ENCODE data around the gene SPTBN1.

SPTBN1 gene

GRCh38 chr2:54598347-54599325, 142.5 kb downstream of the SPTBN1 start:
- CTCF ChIA-PET, result no interaction called here
- TF ChIP-seq ARNT (IDR thresholded peaks at IDR 0.05), result no peak
- no peak for TF ChIP-seq SP1 (IDR thresholded peaks at IDR 0.05)
- no peak for TF ChIP-seq CTBP1 (IDR thresholded peaks at IDR 0.05; ENCODE audit: borderline replicate concordance)
- TF ChIP-seq PKNOX1 (IDR thresholded peaks at IDR 0.05), result no peak
- no peak for TF ChIP-seq ELF4 (IDR thresholded peaks at IDR 0.05)
- TF ChIP-seq LEF1 (IDR thresholded peaks at IDR 0.05; ENCODE audit: borderline replicate concordance), result no peak
- POLR2A ChIA-PET, result no interaction called here
- DNase-seq (ENCODE audit: extremely low spot score), result no peak

DNA sequence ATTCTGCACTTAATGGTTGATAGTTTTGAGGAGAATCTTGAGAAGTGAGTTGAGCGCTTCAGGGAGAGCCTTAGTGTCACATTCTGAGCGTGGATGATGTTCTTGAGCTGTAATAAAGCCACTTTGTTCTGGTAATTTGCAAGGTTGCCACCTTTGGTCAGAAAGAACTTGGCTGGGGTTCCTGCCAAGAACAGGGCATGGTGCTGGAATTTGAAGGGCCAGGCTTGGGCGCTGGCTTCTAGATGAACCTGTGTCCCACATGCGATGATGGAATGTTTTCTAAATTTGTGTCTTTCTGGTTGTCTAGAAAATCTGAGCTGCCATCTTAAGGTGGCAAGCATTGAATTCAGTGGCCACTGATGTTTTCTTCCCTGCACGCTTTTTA, 143.2 kb downstream of the SPTBN1 start:
- CTCF ChIA-PET, result no interaction called here
- TF ChIP-seq ELF4 (IDR thresholded peaks at IDR 0.05) (no peak), FOXK2 (IDR thresholded peaks at IDR 0.05) (no peak), L3MBTL2 (conservative IDR thresholded peaks at IDR 0.05) (no peak), NFRKB (IDR thresholded peaks at IDR 0.05) (no peak), FOXA1 (IDR thresholded peaks at IDR 0.05) (no peak), FOXM1 (IDR thresholded peaks at IDR 0.05; ENCODE audit: borderline replicate concordance) (no peak), LEF1 (IDR thresholded peaks at IDR 0.05; ENCODE audit: borderline replicate concordance) (no peak), ARNT (IDR thresholded peaks at IDR 0.05) (no peak), ZNF384 (IDR thresholded peaks at IDR 0.05) (no peak), PKNOX1 (IDR thresholded peaks at IDR 0.05) (no peak), SP1 (IDR thresholded peaks at IDR 0.05) (no peak), SUZ12 (IDR thresholded peaks at IDR 0.05) (no peak), BHLHE40 (IDR thresholded peaks at IDR 0.05; ENCODE audit: borderline replicate concordance) (no peak), HDGF (IDR thresholded peaks at IDR 0.05; ENCODE audit: borderline replicate concordance) (no peak), TARDBP (IDR thresholded peaks at IDR 0.05) (no peak)
- POLR2A ChIA-PET, result no interaction called here
- DNase-seq (ENCODE audit: extremely low spot score), result no peak

DNA sequence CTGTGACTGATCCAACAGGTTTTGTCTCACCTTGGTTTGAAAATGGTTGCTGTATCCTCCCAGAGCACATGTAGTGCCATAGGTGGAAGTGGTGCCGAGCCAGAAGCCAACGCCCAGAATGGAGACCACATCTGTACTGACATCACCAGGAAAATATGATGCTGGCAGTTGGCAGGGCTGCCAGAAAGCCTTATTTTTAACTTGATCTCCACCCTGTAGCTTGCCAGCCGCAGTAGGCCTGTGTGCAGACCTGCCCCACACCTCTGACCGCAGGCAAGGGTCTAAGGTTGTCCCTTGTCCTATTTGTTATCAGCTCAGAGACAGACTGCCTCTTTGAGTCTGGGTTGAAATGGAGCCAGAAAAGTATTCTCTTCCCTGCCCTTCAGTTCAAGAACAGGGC, 143.8 kb downstream of the SPTBN1 start:
- ChIA-PET CTCF (no interaction called here), POLR2A (no interaction called here)
- TF ChIP-seq ARNT (IDR thresholded peaks at IDR 0.05) (no peak), FOXK2 (IDR thresholded peaks at IDR 0.05) (no peak), NFRKB (IDR thresholded peaks at IDR 0.05) (no peak), ELF4 (IDR thresholded peaks at IDR 0.05) (no peak), ZNF384 (IDR thresholded peaks at IDR 0.05) (no peak), FOXM1 (IDR thresholded peaks at IDR 0.05; ENCODE audit: borderline replicate concordance) (no peak), L3MBTL2 (conservative IDR thresholded peaks at IDR 0.05) (no peak), SP1 (IDR thresholded peaks at IDR 0.05) (no peak), HDGF (IDR thresholded peaks at IDR 0.05; ENCODE audit: borderline replicate concordance) (no peak), TARDBP (IDR thresholded peaks at IDR 0.05) (no peak), FOXA1 (IDR thresholded peaks at IDR 0.05) (no peak), PKNOX1 (IDR thresholded peaks at IDR 0.05) (no peak)
- no peak for DNase-seq (ENCODE audit: extremely low spot score)

GRCh38 chr2:54601339-54601738, 145.2 kb downstream of the SPTBN1 start:
- no peak for TF ChIP-seq L3MBTL2 (conservative IDR thresholded peaks at IDR 0.05)
- TF ChIP-seq ARNT (IDR thresholded peaks at IDR 0.05), result no peak
- no peak for TF ChIP-seq BHLHE40 (IDR thresholded peaks at IDR 0.05; ENCODE audit: borderline replicate concordance)
- TF ChIP-seq HDGF (IDR thresholded peaks at IDR 0.05; ENCODE audit: borderline replicate concordance), result no peak
- no peak for TF ChIP-seq LEF1 (IDR thresholded peaks at IDR 0.05; ENCODE audit: borderline replicate concordance)
- no peak for TF ChIP-seq NFRKB (IDR thresholded peaks at IDR 0.05)
- no peak for TF ChIP-seq TARDBP (IDR thresholded peaks at IDR 0.05)
- POLR2A ChIA-PET, result no interaction called here
- no peak for DNase-seq (ENCODE audit: extremely low spot score)
- CTCF ChIA-PET, result no interaction called here

DNA sequence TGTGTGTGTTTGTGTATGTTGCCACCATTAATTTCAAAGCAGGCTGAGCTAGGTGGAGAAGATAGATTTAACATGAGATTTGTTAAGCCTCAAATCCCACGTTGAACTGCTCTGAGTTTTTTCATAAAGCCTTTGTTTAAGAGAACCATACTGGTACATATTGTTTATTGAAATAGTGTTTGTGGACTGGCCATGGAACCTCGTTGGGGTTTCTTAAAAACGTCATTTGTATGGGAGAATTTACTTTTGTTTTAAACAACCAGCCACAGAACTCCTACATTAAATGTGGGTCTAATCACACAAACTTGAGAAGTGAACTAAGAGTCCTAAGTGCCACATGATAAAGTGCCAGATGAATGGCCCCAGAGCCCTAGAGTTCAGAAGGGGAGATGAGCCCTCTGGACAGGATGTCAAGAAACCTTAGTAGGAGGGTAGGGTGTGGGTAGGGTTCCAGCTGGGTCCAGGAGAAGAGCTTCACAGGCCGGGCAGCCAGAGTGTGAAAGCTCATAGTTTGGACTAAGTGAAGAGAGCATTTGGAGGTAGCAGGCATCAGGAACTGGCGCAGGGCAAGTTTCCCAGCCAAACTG, 146.7 kb downstream of the SPTBN1 start:
- ChIA-PET POLR2A (no interaction called here), CTCF (no interaction called here)
- no peak for DNase-seq (ENCODE audit: extremely low spot score)
- TF ChIP-seq PKNOX1 (IDR thresholded peaks at IDR 0.05) (no peak), ZNF384 (IDR thresholded peaks at IDR 0.05) (no peak), FOXA1 (IDR thresholded peaks at IDR 0.05) (no peak)

DNA sequence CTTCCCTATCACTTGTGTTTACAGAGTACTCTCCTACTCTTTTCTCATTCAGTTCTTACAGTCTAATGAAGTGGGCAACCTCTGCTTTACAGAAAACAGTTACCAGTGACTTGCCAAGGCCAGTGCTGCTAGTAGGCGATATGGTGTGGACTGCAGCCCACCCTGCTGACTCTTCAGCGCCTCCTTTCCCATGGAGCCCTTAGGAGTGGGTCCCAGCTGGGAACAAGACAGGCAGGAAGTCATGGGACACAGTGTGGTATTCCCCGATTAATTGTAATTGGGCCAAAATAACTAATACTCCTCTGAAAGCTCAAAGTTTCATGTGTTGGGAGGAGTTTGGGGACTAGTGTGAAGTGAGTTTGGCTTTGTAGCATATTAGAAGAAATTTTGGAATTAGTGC, 147.2 kb downstream of the SPTBN1 start:
- ChIA-PET CTCF (no interaction called here), POLR2A (no interaction called here)
- no peak for DNase-seq (ENCODE audit: extremely low spot score)
- TF ChIP-seq BHLHE40 (IDR thresholded peaks at IDR 0.05; ENCODE audit: borderline replicate concordance) (no peak), NFRKB (IDR thresholded peaks at IDR 0.05) (no peak), FOXA1 (IDR thresholded peaks at IDR 0.05) (no peak), PKNOX1 (IDR thresholded peaks at IDR 0.05) (no peak), FOXK2 (IDR thresholded peaks at IDR 0.05) (no peak), TARDBP (IDR thresholded peaks at IDR 0.05) (no peak), LEF1 (IDR thresholded peaks at IDR 0.05; ENCODE audit: borderline replicate concordance) (no peak), ZNF384 (IDR thresholded peaks at IDR 0.05) (no peak), ELF4 (IDR thresholded peaks at IDR 0.05) (no peak), ARNT (IDR thresholded peaks at IDR 0.05) (no peak), SP1 (IDR thresholded peaks at IDR 0.05) (no peak), FOXM1 (IDR thresholded peaks at IDR 0.05; ENCODE audit: borderline replicate concordance) (no peak), HDGF (IDR thresholded peaks at IDR 0.05; ENCODE audit: borderline replicate concordance) (no peak), CTBP1 (IDR thresholded peaks at IDR 0.05; ENCODE audit: borderline replicate concordance) (no peak), L3MBTL2 (conservative IDR thresholded peaks at IDR 0.05) (no peak), SUZ12 (IDR thresholded peaks at IDR 0.05) (no peak)

Data from HEK293T (cell line).